IMR-90 (cell line): ENCODE results near the gene ARFIP1. TPM values are rescaled to one million over a fixed set of nuclear protein-coding genes. Genes with fewer than 3 reads are reported as not detected.

ENCODE experiments used
- ATAC-seq: fragments of 200-7000 bp; cut with Tn5 transposase; 2 replicates; pipeline ENCODE4 v1.9.1; 2020; ENCODE audit warnings: low read depth, mild to moderate bottlenecking, moderate library complexity
- BruUV-seq: library from RNA; stranded (reverse); fragments of 400-500 nt; replicated peaks from 2 replicates; lab custom pipeline; 2021; lab: Mats Ljungman, UMichigan
- CTCF ChIA-PET: fragments of 300-600 bp; formaldehyde crosslinking; extraction: SDS; loops from one replicate; lab custom pipeline; 2021; ENCODE audit warnings: antibody characterized with exemption; lab: Yijun Ruan, JAX
- POLR2A ChIA-PET: fragments of 300-600 bp; sonication (Branson Sonifier 250); formaldehyde crosslinking; loops from one replicate; lab custom pipeline; 2022; ENCODE audit warnings: antibody characterized with exemption; ENCODE audit not compliant: unreplicated experiment; lab: Charles Lee
- DNase-seq: peaks from one replicate; pipeline ENCODE4 v3.0.0; 2013
- H2AFZ ChIP-seq: replicated peaks from 2 replicates; pipeline ENCODE3; 2013; ENCODE audit warnings: low read length, mild to moderate bottlenecking; ENCODE audit not compliant: poor library complexity
- H2AK5ac ChIP-seq: 2 replicates; pipeline ENCODE4 v1.6.1; 2013; ENCODE audit warnings: low read depth, low read length, inconsistent platforms
- H2AK9ac ChIP-seq: replicated peaks from 2 replicates; pipeline ENCODE3; 2013; ENCODE audit warnings: mild to moderate bottlenecking, low read depth, low read length, moderate library complexity; ENCODE audit not compliant: poor library complexity
- H2BK120ac ChIP-seq: 2 replicates; pipeline ENCODE4 v1.6.1; 2013; ENCODE audit warnings: low read depth, low read length, inconsistent platforms
- H2BK15ac ChIP-seq: 3 replicates; pipeline ENCODE4 v1.6.1; 2013; ENCODE audit warnings: low read depth, low read length, inconsistent platforms
- H2BK20ac ChIP-seq: 2 replicates; pipeline ENCODE4 v1.6.1; 2013; ENCODE audit warnings: low read depth, mild to moderate bottlenecking, inconsistent platforms, low read length, moderate library complexity
- H2BK5ac ChIP-seq: 2 replicates; pipeline ENCODE4 v1.6.1; 2013; ENCODE audit warnings: mild to moderate bottlenecking, low read depth, low read length, inconsistent platforms; ENCODE audit not compliant: poor library complexity, severe bottlenecking
- H3K14ac ChIP-seq: replicated peaks from 2 replicates; pipeline ENCODE4 v1.6.1; 2013; ENCODE audit warnings: low read depth, low read length, inconsistent platforms
- H3K18ac ChIP-seq: 2 replicates; pipeline ENCODE4 v1.6.1; 2013; ENCODE audit warnings: low read depth, low read length, control low read depth
- H3K23ac ChIP-seq: 2 replicates; pipeline ENCODE4 v1.6.1; 2013; ENCODE audit warnings: low read depth, low read length, inconsistent platforms
- H3K27ac ChIP-seq: 2 replicates; pipeline ENCODE4 v1.5.1; 2013; ENCODE audit warnings: mild to moderate bottlenecking, control low read depth, low read length; ENCODE audit not compliant: insufficient read depth
- H3K27me3 ChIP-seq: 2 replicates; pipeline ENCODE4 v1.6.1; 2013; ENCODE audit warnings: low read length; ENCODE audit not compliant: control insufficient read depth, insufficient read depth
- H3K36me3 ChIP-seq: 2 replicates; pipeline ENCODE4 v1.6.1; 2013; ENCODE audit warnings: low read length, mixed read lengths; ENCODE audit not compliant: control insufficient read depth, insufficient read depth
- H3K4ac ChIP-seq: 2 replicates; pipeline ENCODE4 v1.6.1; 2013; ENCODE audit warnings: low read depth, low read length, inconsistent platforms
- H3K4me1 ChIP-seq: 2 replicates; pipeline ENCODE4 v1.6.1; 2013; ENCODE audit warnings: low read length, mixed read lengths; ENCODE audit not compliant: control insufficient read depth, insufficient read depth
- H3K4me2 ChIP-seq: 2 replicates; pipeline ENCODE4 v1.6.1; 2013; ENCODE audit warnings: low read depth, mild to moderate bottlenecking, control low read depth, low read length, moderate library complexity
- H3K4me3 ChIP-seq: 2 replicates; pipeline ENCODE4 v1.5.1; 2013; ENCODE audit warnings: low read depth, mild to moderate bottlenecking, control low read depth, low read length, moderate library complexity; ENCODE audit not compliant: insufficient read depth
- H3K56ac ChIP-seq: 2 replicates; pipeline ENCODE4 v1.6.1; 2013; ENCODE audit warnings: low read length, inconsistent platforms; ENCODE audit not compliant: insufficient read depth; ENCODE audit errors: extremely low read depth
- H3K79me1 ChIP-seq, 2 experiments: 2 replicates each; pipeline ENCODE4 v1.6.1; 2013; ENCODE audit warnings: low read length in 2 of 2, inconsistent platforms in 1 of 2, low read depth in 1 of 2
- H3K9ac ChIP-seq: 2 replicates; pipeline ENCODE4 v1.6.1; 2013; ENCODE audit warnings: low read depth, low read length, control low read depth
- H3K9me1 ChIP-seq: 2 replicates; pipeline ENCODE4 v1.6.1; 2013; ENCODE audit warnings: low read length, inconsistent platforms; ENCODE audit not compliant: insufficient read depth
- H3K9me3 ChIP-seq: 2 replicates; pipeline ENCODE4 v1.6.1; 2013; ENCODE audit warnings: low read length; ENCODE audit not compliant: control insufficient read depth, insufficient read depth
- H4K20me1 ChIP-seq: 2 replicates; pipeline ENCODE4 v1.6.1; 2013; ENCODE audit warnings: low read length, inconsistent platforms; ENCODE audit not compliant: insufficient read depth
- H4K5ac ChIP-seq: 2 replicates; pipeline ENCODE4 v1.6.1; 2013; ENCODE audit warnings: mild to moderate bottlenecking, low read depth, low read length, control low read depth
- H4K8ac ChIP-seq, 2 experiments: 2 replicates each; pipeline ENCODE4 v1.6.1; 2013; ENCODE audit warnings: low read depth in 2 of 2, low read length in 2 of 2, control low read depth in 1 of 2, inconsistent platforms in 1 of 2
- H4K91ac ChIP-seq: 2 replicates; pipeline ENCODE4 v1.6.1; 2013; ENCODE audit warnings: low read depth, low read length, inconsistent platforms; ENCODE audit not compliant: insufficient read depth
- BHLHE40 ChIP-seq: fragments of 150-350 bp; IDR thresholded peaks from 2 replicates; pipeline ENCODE4 v1.6.1; 2016; ENCODE audit warnings: mild to moderate bottlenecking, low read depth, low read length
- CTCF ChIP-seq: conservative IDR thresholded peaks from 2 replicates; pipeline ENCODE4 v1.5.1; 2012; ENCODE audit warnings: mild to moderate bottlenecking, low read depth, low read length, improper control_type of control experiment
- MAFK ChIP-seq: IDR thresholded peaks from 2 replicates; pipeline ENCODE4 v1.6.1; 2012; ENCODE audit warnings: low read depth, low read length, improper control_type of control experiment
- MXI1 ChIP-seq: IDR thresholded peaks from 2 replicates; pipeline ENCODE4 v1.6.1; 2012; ENCODE audit warnings: low read depth, mild to moderate bottlenecking, low read length, moderate library complexity, borderline replicate concordance
- RCOR1 ChIP-seq: IDR thresholded peaks from 2 replicates; pipeline ENCODE4 v1.6.1; 2012; ENCODE audit warnings: mild to moderate bottlenecking, low read length, improper control_type of control experiment; ENCODE audit not compliant: insufficient replicate concordance
- RFX5 ChIP-seq: IDR thresholded peaks from 2 replicates; pipeline ENCODE4 v1.8.0; 2012; ENCODE audit warnings: low read depth, mild to moderate bottlenecking, low read length, moderate library complexity
- WGBS, 2 experiments: methylation state at CpG; one replicate each; pipeline versions ENCODE4 v1.1.5 to v1.1.7; 2013; ENCODE audit warnings: missing lambda C conversion rate in 2 of 2; ENCODE audit not compliant: insufficient read length in 1 of 2; ENCODE audit errors: extremely low coverage in 2 of 2; 5-methylcytosine and 5-hydroxymethylcytosine counted together
- dilution Hi-C: fragments of 300-500 bp; cut with HindIII; formaldehyde crosslinking; loops from one replicate; pipeline ENCODE4 v1.14.3; 2018; ENCODE audit warnings: low sequenced_read_pairs; ENCODE audit not compliant: unreplicated experiment
- in situ Hi-C: fragments of 300-500 bp; cut with MboI; formaldehyde crosslinking; loops from 3 replicates; pipeline ENCODE4 v1.14.3; 2019; ENCODE audit warnings: low sequenced_read_pairs, inconsistent platforms, mixed read lengths
- intact Hi-C: fragments of 100-400 bp; cut with micrococcal nuclease; formaldehyde crosslinking; loops from 2 replicates; pipeline ENCODE4 v1.10.0; 2022
- polyA plus RNA-seq, 3 experiments: library from polyadenylated mRNA; depleted of rRNA; stranded (reverse); fragments of >200 nt; gene quantifications; 2 replicates each; pipeline ENCODE4 v1.2.3, GENCODE V29; 2012; ENCODE audit warnings: low replicate concordance in 1 of 3
- total RNA-seq: library from RNA; depleted of rRNA; stranded (reverse); fragments of >200 nt; gene quantifications from 2 replicates; pipeline ENCODE4 v1.2.3, GENCODE V29; 2012
- TF ChIP-seq, protein P1 (sequence below): fragments of 150-350 bp; IDR thresholded peaks from 2 replicates; pipeline ENCODE4 v1.6.1; 2017; ENCODE audit warnings: mild to moderate bottlenecking, antibody characterized with exemption, low read length, low read depth

The ARFIP1 gene
- total and polyA plus RNA-seq, 2 of the 4 experiments (the other 2 are of a cell fraction): 12.7 to 30.5 TPM

DNA sequence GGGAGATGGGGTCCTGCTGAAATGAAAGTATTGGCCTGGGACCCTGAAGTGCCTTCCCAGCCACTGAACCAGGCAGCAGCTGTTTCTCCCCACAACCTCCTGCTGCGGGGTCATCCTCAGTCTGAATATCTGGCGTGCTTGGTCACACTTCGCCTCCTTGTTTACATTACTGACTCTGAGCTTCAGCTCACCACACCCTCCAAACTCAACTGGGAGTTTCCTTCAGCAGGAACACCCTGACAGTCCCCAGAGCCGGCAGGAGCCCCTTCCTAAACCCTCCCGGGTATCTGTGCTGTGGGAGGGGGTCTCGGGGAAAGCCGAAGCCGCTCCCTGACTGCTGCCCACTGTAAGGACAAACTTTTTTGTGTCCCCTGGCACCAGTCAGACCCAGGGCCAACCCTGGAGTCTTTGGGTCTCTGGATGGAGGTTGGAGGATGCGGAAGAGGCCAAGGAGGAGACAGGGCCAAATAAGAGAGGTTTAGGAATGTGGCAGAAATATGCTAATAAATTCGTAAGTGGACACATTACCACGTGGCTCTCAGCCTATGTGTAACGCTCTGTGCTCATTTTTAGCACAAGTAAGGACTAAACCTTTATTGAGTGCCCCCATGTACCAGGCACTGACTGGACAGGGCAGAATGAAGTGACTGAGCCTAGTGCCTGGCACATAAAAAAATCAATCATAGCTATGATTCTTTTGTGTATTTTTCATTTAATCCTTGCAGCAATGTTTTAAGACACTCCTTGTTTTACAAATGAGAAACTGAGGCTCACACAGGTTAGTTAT is 177.1 kb downstream of the ARFIP1 start:
- BruUV-seq: no TSS peak
- H3K36me3 ChIP-seq: no peaks in the 10 kb centered on the region
- H3K56ac ChIP-seq: no peak overlapping the region
- no peaks in the 10 kb centered on the region for H3K79me1 ChIP-seq
- H4K91ac ChIP-seq: peak overlapping the region; percentile 20; the same call in 1 of the 2 replicates
- H2AFZ ChIP-seq: peak overlapping the region; percentile 76
- H2BK120ac ChIP-seq: peak overlapping the region; percentile 16; the same call in 1 of the 2 replicates
- TF ChIP-seq MXI1: no peak
- TF ChIP-seq, protein P1, sequence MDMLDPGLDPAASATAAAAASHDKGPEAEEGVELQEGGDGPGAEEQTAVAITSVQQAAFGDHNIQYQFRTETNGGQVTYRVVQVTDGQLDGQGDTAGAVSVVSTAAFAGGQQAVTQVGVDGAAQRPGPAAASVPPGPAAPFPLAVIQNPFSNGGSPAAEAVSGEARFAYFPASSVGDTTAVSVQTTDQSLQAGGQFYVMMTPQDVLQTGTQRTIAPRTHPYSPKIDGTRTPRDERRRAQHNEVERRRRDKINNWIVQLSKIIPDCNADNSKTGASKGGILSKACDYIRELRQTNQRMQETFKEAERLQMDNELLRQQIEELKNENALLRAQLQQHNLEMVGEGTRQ: no peak
- no peak for TF ChIP-seq RCOR1
- no peak for TF ChIP-seq MAFK
- TF ChIP-seq BHLHE40: peak; percentile 35; the same call in 1 of the 2 replicates
- TF ChIP-seq CTCF: no peak
- TF ChIP-seq RFX5: no peak
- no peaks in the 10 kb centered on the region for H4K20me1 ChIP-seq
- peaks cover 10% of the 10 kb centered on the region for H3K4me1 ChIP-seq
- peak overlapping the region; percentile 3 for H2AK9ac ChIP-seq
- no peak overlapping the region for H3K18ac ChIP-seq
- no peak overlapping the region for H3K23ac ChIP-seq
- no peak overlapping the region for H3K14ac ChIP-seq
- ATAC-seq: peak; percentile 94
- no peak overlapping the region for H2BK5ac ChIP-seq
- no peaks in the 10 kb centered on the region for H3K27me3 ChIP-seq
- peak overlapping the region; percentile 16; the same call in 1 of the 2 replicates for H2BK20ac ChIP-seq
- H3K27ac ChIP-seq: no peak overlapping the region
- ChIA-PET CTCF (no interaction called here), POLR2A (no interaction called here)
- peak; percentile 64 for DNase-seq
- H4K5ac ChIP-seq: no peak overlapping the region
- in situ Hi-C loops (no loop called here), dilution Hi-C loops (no loop called here), intact Hi-C loops (no loop called here)
- H3K9ac ChIP-seq: no peak overlapping the region
- no peaks in the 10 kb centered on the region for H3K9me3 ChIP-seq
- peak overlapping the region; percentile 46; the same call in 1 of the 2 replicates for H2AK5ac ChIP-seq
- peak overlapping the region; percentile 4; the same call in 1 of the 2 replicates for H3K4me2 ChIP-seq
- 20% methylated on average over 5 of the region's 12 CpGs; no CpG with 5 or more reads in 1 of the 2 experiments for WGBS, 2 experiments
- H3K4me3 ChIP-seq: no peak overlapping the region
- H3K9me1 ChIP-seq: no peaks in the 10 kb centered on the region; the same call in 1 of the 2 replicates
- 0 out of 3 replicates have a peak overlapping the region, but pooled peaks have one; percentile 8 for H2BK15ac ChIP-seq
- peak overlapping the region in 1 of 2 experiments; percentile 18; a peak in 2 of 4 replicates for H4K8ac ChIP-seq
- H3K4ac ChIP-seq: peak overlapping the region; percentile 30
